HG03108 (cell line): Measurements from ENCODE around the gene PPP6C.
"Not testable (repeated sequence)": the region's sequence is repeated elsewhere in the genome, so short reads cannot be mapped to it uniquely, and the experiment has no call there.

Experiments
- ATAC-seq: cut with Tn5 transposase; IDR thresholded peaks from one replicate; pipeline ENCODE4 v1.9.1; 2021; ENCODE audit warnings: moderate library complexity; ENCODE audit not compliant: unreplicated experiment

PPP6C gene

DNA sequence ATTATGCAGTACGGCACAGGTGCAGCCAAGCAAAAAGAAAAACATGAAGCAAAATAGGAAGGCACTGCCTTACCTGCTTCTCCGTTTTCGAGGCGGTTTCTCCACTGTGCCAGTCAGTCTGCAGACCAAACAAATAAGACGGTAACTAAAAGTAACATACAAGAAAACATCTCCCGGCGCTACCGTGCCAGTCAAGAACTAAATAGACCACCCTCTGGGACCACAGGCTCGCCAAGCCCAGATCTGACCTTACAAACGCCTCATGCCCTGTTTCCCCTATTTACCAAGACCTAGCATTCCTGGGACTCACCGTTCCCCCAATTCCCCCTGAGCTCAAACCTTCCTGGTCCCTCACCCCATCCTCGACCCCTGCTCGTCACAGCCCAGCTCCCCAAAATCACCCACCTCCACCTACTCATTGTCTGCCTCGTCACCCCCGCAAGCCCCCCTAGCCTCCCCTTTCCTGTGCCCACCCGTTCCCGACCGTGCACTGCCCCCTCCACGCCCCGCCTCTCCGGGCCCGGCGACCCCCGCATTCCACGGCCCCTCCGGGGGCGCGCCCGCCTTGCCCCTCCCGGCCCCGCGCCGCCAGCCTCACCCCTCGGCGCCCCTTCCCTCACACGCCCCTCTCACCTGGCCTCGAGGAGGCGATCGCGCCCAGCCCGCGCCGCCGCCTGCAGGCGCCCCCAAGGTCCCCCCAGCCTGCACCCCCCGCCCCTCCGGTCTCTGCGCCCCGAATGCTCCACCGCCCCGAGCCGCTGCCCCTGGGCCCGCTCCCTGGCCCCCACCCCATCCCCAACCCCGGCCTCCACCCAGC is 46.8 kb downstream of the PPP6C start:
- ATAC-seq: no peak

DNA sequence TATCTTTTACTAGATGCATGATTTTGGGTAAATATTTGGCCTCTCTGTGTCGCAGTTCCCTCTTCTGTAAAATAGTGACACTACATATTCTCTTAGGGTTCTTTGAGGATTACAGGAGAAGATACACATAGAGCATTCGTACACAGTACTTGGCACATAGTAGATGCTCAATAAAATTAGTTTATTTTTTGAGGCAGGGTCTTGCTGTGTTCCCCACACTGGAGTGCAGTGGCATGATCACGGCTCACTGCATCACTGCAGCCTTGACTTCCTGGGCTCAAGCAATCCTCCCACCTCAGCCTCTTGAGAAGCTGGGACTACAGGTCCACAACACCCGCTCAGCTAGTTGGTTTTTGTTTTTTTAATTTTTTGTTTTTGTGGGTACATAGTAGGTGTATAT is 47.9 kb downstream of the PPP6C start:
- ATAC-seq: no peak

DNA sequence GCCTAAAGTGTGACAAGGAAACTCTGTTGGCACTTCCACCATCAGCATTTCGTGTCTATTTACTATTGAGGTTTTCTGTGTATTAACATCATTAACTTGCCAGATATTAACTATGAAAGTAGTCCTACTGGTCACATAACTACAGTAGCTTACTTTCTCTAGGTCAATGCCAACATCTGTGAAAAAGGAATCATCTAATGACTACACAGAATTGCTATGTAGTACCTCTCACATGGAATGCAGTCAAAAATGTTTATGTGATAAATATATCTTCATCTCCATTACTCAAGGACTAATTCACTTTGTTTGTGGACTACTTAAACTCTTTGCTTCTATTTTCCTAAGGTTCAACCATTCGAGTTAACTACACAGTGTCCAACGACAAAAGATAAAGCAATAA is 48.4 kb downstream of the PPP6C start:
- no peak for ATAC-seq

DNA sequence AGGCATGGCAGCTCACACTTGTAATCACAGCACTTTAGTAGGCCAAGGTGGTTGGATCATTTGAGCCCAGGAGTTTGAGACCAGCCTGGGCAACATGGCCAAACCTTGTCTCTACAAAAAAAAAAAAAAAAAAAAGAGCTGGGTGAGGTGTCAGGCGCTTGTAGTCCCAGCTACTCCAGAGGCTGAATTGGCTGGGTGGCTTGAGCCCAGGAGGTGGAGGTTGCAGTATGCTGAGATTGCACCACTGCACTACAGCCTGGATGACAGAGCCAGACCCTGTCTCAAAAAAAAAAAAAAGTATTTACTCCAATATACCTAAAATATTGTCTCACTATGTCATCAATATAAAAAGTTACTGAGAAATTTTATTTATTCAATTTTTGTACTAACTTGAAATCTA is 49.0 kb downstream of the PPP6C start:
- ATAC-seq: no peak

DNA sequence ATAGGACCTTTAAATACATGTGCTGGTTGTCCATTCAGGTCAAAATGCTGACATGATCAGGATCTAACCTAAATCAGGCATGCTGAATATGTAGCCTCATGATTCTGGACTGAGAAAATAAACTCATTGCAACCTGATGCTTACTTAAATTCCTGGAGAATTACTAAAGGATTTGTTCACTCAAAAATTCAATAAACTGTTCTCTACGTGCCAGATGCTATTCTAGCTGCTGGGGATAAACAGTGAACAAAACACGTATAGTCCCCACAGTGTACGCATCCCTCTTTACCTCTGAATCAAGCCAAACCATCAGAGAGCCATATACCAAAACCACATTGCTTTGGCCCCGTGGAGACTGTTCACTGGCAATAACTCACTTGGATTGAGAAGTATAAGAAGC is 52.4 kb downstream of the PPP6C start:
- no peak for ATAC-seq

DNA sequence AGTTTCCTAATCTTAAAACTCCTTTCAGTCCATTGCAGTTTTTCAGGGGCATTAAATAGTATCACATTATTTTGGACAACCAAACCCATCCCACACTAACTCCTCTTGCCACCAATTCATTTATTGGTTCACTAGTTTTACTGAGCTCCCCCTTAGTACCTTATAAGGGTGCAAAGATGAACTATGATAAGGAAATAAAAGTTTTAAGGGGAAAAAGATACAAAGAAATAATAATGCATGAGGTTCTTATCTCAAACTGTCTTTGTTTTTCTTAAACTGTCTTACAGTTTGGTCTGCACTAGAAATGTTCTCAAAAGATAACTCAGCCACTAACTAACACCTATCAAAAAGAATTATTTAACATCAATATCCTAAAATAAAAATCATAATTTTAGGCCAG is 54.6 kb downstream of the PPP6C start:
- ATAC-seq: no peak

DNA sequence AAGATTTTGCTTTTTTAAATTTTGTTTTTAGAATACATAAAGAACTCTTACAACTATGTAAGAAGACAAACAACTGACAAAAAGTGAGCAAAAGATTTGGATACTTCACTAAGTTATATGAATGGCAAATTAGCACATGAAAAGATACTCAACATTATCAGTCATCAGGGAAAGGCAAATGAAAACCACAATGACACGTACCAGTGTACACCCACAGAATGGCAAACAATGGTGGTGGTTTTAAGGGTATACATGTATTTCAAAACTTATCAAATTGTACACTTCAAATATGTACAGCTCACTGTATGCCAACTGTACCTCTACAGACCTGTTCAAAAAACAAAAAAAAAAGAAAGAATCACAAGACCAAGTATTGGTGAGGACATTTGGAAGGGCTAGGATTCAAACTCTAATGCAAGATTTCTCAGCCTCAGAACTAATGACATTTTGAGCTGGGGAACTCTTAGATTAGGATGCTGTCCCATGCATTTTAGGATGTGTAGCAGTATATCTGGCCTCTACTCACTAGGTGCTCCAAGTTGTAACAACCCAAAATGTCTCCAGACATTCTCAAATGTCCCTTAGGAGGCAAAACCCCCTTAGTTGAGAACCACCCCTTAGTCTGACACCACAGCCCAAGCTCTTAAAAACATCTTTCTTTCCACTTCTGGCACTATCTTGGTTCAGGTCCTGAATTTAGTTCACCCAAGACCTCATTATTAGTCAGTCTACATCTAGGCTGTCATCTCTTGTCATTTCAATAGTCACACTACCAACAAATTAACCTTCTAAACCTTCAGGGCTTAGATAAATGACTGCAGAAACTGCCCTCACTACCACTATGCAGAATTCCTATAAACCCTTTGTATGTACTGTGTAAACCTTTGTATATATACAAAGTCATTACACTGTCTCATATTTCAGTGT is 55.9 kb downstream of the PPP6C start:
- no peak for ATAC-seq

DNA sequence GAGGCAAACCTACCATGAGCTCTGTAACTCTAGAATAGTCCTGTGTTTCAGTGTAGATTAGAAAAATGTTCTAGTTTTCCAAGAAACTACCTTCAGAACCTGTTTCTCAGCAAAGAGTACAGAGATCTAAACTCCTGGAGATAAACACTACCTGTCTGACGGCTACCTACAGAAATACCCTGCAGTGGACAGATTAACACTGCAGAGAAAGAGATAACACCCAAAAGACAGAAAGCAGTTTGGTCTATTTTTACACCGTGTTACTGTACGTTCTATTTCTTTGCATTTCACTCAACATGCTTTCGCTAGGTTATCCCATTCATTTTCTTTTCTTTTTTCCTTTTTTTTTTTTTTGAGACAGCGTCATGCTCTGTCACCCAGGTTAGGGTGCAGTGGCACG is 57.8 kb downstream of the PPP6C start:
- no peak for ATAC-seq

DNA sequence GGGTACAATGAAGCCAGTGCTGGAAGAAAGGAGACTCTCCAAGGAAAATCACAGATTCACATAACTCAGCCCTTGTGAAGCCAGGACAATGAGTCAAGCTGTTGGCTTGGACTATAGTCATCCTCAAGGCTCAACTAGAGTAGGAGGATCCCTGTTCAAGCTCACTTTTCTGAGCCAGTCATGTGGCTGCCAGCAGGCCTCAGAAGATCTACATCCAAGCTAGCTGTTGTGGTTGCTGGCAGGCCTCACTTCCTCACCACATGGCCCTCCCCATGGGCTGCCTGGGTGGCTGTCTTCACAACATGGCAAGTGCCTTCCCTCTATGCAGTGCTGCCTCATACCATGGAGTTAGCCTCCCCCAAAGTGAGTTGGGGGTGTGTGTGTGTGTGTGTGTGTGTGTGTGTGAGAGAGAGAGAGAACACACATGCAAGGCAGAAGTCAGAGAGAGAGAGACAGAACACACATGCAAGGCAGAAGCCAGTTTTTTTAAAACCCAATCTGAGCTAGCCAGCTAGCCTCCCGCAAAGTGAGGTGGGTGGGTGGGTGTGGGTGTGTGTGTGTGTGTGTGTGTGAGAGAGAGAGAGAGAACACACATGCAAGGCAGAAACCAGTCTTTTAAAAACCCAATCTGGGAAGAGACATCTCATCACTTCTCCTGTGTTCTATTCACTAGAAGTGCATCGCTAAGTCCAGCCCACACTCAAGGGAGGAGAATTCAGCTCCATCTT is 63.4 kb downstream of the PPP6C start:
- peak; percentile 90 for ATAC-seq

DNA sequence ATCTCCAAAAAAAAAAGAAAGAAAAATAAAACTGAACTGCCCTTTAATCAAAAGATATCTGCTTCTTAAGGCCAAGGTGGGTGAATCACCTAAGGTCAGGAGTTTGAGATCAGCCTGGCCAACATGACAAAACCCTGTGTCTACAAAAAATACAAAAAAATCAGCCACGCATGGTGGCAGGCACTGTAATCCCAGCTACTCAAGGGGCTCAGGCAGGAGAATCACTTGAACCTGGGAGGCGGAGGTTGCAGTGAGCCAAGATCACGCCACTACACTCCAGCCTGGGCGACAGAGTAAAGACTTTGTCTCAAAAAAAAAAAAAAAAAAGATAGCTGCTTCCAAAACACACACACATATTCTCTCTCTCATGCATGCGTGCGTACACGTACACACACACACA is 64.1 kb downstream of the PPP6C start:
- no peak for ATAC-seq

DNA sequence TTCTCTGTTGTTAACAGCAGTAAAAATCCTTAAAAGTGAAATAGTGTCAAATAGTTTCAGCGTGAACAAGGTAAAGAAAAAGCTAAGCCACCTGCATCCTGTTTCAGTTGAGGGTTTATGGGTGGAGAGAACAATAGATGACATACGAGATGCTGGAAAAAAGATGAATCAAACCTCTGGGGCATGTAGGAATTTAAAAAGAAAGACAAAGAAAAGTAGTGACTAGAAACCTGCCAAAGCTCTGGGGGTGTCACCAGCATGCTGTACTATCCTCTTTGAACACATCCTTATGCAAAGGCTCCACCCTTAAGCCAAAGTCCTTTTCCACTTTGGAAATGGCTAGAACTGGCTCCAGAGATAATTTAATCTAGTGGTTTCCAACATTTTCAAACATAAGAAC is 68.5 kb downstream of the PPP6C start:
- ATAC-seq: no peak

DNA sequence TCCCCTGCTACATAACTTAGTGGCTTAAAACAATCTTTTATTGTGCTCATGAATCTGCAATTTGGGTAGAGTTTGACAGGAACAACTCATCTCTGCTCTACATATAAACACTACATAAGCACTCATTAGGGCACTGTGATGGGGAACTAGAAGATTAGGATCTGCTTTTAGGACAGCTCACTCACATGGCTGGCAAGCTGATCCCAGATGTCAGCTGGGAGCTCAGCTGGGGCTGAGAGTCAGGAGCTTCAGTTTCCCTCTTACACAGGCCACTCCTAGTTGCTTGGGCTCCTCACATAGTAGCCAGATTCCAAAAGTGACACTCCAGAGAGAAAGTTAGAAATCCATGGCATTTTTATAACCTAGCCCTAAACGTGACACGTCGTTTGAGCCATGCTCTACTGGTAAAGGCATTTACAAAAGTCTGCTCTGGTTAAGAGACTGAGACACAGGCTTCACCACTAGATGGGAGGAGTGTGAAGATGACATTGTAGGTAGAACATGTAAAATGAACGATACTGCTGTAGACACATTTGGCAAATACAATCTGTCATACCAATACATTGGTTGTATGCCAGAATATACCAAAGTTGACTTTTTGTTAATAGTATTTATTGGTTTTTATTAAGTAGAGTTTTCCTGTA is 69.8 kb downstream of the PPP6C start:
- no peak for ATAC-seq

DNA sequence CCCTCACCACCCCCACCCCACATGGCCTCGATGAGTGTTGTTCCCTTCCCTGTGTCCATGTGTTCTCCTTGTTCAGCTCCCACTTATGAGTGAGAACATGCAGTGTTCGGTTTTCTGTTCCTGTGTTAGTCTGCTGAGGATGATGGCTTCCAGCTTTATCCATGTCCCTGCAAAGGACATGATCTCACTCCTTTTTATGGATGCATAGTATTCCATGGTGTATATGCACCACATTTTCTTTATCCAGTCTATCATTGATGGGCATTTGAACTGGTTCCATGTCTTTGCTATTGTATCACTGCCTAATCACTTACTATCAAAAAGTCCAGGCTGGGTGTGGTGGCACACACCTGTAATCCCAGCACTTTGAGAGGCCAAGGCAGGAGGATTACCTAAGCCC is 70.9 kb downstream of the PPP6C start:
- not testable (repeated sequence) for ATAC-seq

DNA sequence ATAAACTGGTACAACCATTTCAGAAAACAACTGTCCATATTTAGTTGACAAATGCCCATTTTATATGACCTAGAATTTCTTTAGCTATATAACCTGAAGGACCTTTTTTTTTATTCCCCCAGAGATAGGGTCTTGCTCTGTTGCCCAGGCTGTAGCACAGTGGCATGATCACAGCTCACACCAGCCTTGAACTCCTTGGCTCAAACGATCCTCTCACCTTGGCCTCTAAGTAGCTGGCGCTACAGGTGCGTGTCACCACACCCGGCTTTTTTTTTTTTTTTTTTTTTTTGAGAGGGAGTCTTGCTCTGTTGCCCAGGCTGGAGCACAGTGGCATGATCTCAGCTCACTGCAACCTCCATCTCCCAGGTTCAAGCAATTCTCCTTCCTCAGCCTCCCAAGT is 75.1 kb downstream of the PPP6C start:
- ATAC-seq: not testable (repeated sequence)

DNA sequence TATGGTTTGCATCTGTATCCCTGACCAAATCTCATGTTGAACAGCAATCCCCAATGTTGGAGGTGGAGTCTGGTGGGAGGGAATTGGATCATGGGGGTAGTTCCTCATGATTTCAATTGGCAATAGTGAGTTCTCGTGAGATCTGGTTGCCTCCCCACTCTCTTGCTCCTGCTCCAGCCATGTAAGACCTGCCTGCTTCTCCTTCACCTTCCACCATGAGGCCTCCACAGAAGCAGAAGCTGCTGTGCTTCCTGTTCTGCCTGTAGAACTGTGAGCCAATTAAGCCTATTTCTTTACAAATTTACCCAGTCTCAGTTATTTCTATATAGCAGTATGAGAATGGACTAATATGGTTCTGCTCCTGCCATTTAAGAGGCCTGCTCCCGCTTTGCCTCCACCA is 79.1 kb downstream of the PPP6C start:
- no peak for ATAC-seq

DNA sequence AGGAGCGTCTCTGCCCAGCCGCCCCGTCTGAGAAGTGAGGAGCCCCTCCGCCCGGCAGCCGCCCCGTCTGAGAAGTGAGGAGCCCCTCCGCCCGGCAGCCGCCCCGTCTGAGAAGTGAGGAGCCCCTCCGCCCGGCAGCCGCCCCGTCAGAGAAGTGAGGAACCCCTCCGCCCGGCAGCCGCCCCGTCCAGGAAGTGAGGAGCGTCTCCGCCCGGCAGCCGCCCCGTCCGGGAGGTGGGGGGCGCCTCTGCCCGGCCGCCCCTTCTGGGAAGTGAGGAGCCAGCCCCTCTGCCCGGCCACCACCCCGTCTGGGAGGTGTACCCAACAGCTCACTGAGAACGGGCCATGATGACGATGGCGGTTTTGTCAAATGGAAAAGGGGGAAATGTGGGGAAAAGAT is 81.1 kb downstream of the PPP6C start:
- ATAC-seq: not testable (repeated sequence)

DNA sequence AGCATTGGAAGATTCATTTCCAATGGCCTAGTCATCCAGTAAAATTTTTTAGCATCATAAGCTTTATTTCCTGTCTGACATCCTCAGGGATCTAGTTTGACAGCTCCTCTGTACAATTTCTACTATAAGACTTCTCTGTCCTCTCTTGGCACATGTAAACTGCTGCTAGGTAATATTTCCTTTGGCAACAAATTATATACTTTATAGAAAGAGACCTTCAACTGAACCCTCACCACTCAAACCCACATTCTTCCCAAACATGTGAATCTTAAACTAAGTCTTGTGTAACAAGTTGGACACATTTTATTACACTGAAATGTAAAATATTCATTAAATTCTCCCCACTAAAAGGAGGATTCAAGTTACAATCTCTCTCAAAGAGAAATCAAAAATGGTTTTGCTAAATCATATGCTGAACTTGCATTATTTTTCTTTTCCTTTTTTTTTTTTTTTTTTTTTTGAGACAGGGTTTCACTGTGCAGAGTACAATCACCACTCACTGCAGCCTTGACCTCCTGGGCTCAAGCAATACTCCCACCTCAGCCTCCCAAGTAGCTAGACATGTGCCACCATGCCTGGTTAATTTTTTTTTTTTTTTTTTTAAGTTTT is 83.2 kb downstream of the PPP6C start:
- no peak for ATAC-seq

DNA sequence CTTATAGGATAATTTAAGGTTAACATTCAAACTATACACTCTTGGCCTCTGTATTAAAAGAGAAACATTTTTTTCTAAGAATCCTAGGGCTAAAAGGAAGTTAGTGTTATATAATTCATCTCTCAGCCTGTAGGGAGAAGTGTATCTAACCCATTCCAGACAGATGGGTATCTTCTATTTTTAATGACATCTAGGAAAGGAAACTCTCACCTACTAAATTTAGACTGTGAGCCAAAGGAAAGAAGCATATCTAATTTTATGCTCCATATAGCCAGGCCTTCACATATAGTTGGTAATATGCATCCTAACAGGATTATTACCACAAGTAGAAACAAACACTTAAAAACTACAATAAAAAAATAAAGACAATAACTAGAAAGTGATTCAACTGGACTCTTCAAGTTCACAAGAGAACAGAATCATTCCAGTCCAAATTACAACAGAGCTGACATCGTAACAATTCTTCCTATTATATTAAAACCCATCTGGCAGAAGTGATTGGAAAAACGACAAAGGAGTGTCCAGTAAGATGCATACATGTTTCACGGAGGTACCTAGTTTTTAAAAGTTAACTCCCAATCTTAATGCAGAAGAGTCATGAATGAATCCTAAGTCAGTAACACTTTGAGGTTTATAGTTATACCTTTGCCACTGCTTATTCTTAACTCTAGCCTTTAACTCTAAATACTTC is 85.7 kb downstream of the PPP6C start:
- no peak for ATAC-seq

DNA sequence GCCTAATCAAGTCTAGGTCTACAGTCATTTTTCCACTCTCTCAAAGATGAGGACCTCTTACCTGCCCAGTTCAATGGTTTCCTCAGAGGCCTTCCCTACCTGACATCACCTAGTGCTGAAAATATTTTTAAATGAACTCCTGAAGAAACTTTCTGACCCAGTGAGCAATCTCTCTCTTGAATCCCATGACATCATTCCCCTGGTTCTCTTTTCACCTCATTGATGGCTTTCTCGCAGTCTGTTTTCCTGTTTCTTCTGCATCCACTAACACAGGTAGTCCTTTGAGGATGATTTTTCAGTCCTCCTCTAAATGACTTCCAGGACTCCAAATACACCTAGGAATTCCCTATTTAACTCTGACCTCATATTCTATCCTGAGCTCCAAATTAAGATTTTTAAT is 86.6 kb downstream of the PPP6C start:
- ATAC-seq: no peak

DNA sequence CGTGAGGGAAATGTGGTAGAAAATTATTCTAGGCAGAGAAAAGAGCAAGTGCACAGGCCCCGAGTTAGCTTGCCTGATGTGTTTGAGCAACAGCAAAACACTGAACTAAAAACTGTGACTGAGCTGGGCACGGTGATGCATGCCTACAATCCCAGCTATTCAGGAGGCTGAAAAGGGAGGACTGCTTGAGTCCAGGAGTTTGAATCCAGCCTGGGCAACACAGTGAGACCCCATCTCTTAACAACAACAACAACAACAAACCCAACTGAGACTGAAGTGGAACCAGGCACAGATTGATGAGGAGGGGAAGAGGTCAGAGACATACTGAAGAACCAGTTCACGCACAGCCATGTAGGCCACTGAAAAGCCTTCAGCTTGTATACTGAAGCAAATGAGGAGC is 88.8 kb downstream of the PPP6C start:
- ATAC-seq: no peak
